HG03175 (cell line): Measurements from ENCODE around the gene ONECUT2.
"Not testable (repeated sequence)": the region's sequence is repeated elsewhere in the genome, so short reads cannot be mapped to it uniquely, and the experiment has no call there.

Experiments
- ATAC-seq: cut with Tn5 transposase; IDR thresholded peaks from one replicate; pipeline ENCODE4 v1.9.1; 2021; ENCODE audit warnings: mild to moderate bottlenecking, moderate library complexity; ENCODE audit not compliant: unreplicated experiment

ONECUT2 gene

DNA sequence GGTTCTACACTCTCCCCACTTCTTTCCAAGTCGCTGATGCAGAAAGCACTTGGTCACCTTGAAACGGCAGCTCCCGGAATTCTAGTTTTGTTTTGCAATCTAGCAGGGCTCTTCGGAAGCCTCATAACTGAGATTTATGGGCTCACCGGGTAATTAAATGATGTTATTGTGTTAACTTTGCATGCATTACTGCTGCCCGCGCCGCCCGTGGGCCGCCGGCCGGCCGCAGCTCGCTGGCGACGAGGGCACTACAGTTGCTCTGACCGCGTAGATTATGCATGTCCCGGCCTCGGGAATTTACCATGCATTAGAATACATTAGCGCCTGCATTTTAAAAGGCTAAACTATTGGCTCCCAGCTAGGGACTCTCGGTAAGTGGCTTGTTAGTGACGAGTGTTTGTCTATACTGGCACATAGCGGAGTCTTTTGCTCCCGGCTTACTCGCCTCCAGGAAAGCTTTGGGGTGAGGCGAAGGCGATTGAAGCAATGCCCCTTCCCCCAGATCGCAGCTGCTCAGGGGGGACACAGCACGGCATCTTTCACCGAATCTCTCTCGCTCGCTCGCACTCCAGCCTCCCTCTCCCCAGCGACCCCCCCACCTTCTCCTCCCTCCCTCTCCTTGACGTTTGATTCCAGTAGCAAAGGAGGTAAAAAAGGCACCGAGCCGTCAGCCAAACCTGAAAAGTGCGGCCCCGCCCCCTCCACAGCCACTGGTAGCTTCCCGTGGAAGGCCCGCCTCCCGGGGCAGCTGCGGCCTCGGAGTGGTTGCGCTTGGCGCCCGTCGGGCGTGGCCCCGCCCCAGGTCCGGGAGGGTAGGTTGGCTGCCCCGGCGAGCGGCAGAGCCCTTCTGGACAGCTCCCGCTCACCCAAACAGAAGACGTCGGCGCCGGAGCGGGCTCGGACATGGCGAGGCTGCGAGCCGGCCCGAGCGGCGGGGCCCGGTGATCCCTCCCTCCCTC is at the start of gene ONECUT2:
TSS of gene ONECUT2 (plus strand) at position 839 of the 959 bp plus-strand sequence. CDS start 343 bp downstream, outside the sequence.
- peak; percentile 81 for ATAC-seq

DNA sequence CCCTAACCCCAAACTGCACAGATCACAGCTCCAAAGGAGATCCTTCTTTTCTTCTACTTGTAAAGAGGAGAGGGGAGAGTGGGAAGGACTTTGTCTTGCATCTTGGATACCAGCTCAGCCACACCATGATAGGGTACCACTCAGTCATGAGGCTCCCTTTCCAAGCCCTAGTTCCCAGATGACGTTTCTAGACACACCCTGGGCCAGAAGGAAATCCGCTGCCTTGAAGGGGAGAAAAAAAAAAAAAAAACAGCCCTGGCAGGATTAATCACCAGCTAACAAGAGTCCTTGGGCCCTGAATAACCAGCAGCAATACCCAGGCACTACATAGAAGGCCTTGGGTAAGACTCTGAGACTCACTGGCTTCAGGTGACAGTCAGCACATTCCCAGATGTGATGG is 45.9 kb upstream of the ONECUT2 start:
- ATAC-seq, result no peak

DNA sequence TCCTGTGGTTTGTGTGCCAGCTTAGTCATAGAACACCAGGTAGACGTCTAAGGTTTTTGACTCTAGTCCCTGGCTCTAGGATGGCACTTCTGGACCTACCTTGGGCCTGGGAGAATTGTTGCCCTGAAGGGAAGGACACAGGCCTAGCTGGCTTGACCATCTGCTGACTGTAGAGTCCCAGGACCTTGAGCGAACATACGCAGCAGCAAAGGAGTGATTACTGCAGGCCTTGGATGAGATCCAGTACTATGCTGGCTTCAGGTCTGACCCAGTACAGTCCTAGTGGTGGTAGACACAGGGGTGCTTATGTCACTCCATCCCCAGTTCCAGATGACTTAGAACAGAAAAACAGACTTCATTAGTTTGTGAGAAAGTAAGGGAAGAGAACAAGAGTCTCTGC is 45.1 kb upstream of the ONECUT2 start:
- ATAC-seq, result no peak

DNA sequence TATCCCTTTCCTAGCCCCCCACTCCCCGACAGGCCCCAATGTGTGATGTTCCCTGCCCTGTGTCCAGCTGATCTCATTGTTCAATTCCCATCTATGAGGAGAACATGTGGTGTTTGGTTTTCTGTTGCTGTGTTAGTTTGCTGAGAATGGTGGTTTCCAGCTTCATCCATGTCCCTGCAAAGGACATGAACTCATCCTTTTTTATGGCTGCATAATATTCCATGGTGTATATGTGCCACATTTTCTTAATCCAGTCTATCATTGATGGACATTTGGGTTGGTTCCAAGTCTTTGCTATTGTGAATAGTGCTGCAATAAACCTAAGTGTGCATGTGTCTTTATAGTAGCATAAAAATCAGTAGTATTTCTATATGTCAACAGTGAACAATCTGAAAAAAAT is 40.4 kb upstream of the ONECUT2 start:
- ATAC-seq, result not testable (repeated sequence)

DNA sequence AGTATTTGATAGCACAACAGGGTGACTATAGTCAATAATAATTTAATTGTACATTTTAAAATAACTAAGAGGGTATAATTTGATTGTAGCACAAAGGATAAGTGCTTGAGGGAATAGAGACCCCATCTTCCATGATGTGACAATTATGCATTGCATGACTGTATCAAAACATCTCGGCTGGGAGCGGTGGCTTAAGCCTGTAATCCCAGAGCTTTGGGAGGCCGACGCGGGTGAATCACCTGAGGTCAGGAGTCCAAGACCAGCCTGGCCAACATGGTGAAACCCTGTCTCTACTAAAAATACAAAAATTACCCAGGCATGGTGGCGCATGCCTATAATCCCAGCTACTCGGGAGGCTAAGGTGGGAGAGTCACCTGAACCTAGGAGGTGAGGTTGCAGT is 38.3 kb upstream of the ONECUT2 start:
- ATAC-seq, result not testable (repeated sequence)

DNA sequence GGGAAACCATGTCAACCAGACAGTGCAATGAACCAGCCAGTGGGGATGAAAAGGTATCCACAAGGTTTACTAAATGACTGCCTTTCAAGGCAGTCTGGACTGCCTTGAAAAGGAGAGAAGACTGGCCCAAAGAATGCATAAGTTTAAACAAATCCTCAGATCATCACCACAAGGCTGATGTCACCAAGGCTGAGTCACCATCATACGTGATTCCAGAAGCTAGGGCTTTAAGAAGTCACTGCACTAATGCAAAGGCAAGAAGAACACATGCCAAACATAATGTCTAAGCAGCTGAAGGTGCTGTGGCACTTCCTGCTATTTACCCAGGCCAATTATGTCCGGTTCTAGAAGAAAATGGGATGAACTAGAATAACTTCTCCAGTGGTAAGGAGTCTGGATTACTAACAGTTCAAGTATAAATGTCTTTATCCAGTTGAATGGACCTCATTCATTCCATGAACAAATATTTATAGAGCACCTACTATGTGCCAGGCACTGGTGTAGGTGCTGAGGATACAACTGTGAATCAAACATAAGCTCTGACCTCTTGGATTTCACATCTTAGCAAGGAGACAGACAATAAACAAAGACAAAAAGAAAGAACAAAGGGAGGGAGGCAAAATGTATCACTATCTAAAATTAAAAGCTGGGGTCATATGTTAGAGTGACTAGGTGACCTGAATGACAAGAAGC is 37.6 kb upstream of the ONECUT2 start:
- no peak for ATAC-seq

DNA sequence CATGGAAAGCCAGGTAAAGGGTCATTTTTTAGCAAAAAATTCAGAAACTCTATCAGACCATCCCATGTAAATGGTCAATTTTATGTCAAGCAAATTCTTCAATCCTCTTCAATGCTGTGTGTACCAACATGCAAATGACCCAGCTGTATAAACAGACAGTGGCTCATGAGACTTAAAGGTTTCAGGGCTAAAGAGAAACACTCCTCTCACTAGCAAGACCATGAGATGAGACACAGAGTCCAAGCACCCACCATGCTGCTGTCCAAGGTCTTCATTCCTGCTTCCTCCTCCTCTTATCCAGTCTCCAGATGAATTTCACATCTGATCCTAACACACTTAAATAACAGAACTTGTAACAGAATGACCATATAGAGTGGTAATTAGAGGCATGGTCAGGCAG is 30.8 kb upstream of the ONECUT2 start:
- ATAC-seq, result no peak

DNA sequence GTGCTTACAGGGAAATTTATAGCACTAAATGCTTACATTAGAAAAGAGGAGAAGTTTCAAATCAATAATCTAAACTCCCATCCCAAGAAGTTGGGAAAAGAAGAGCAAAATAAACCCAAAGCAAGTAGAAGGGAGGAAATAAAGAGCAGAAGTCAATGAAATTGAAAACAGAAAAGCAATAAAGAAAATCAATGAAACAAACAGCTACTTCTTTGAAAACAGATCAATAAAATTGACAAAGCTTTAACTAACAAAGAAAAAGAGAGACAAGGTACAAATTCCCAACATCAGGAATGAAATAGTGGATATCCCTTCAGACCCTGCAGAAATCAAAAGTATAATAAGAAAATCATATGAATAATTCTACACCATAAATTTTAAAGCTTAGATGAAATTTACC is 25.5 kb upstream of the ONECUT2 start:
- no peak for ATAC-seq

DNA sequence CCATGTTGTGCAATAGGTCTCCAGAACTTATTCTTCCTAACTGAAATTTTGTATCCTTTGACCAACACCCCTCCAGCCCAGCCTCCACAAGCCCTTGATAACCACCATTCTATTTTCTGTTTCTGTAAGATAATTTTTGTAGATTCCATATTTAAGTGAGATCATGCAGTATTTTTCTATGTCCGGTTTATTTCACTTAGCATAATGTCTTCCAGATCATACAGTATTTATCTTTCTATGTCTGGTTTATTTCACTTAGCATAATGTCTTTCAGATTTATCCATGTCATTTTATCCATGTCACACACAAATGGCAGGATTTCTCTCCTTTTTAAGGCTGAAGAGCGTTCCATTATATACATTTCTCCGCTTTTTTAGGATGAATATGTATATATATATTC is 24.4 kb upstream of the ONECUT2 start:
- no peak for ATAC-seq

DNA sequence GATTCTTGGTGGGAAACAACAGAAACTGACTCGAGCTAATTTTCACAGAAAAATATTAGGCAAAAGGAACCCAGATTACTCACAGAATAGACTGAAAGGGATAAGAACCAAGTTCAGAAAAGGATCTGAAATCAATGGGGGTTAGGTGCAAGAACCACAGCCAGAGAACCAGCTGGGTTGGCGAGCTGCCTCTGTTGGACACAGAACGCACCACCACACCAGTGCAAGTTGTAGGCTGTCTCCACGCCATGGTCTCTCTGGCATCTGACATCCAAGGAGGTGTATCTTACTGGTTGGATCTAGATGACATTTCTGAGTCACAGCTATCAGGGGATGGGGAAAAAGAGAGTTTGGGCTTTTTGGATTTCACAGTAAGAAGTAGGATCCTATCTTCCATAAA is 18.6 kb upstream of the ONECUT2 start:
- ATAC-seq, result no peak

DNA sequence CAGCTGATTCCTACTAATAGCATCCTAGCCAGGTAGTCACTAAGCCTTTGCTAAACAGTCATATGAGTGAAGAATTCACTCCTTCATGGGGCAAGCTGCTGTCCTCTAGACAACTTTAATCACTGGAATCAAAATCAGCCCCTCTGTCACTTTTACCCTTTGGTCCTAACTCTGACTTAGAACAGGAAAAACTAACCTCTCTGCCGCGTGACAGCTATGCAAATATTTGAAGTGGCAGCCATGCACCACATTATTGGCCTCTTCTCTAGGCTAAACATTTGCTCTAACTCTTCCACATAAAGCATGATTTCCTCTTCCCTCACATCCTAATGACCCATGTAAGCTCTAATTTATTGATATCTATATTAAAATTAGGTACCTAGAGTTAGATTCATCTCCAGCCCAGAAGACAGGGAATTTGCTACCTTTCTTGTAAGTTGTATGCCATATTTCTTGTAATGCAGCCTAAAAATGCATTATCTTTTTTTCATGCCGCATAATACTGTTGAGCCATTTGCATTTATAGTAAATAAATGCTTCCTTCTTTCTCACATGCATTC is 12.8 kb upstream of the ONECUT2 start:
- ATAC-seq, result no peak

DNA sequence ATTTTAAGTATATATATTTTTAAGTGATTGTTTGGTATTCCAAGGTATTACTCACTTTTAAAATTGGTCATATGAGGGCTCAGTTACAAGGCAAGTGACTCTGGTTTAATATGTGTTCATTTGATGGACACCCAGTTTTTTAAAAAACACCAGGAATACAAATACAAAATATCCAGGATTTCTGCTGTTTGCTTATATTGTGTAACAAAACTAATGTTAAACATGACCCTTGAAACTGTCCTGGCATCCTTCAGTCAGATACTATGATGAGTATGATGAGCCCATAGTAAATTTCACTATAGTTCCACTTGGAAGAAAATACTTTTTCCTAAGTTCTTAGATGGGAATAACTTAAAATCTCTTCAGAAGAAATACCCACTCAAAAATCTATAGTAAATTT is 11.4 kb upstream of the ONECUT2 start:
- ATAC-seq, result no peak

DNA sequence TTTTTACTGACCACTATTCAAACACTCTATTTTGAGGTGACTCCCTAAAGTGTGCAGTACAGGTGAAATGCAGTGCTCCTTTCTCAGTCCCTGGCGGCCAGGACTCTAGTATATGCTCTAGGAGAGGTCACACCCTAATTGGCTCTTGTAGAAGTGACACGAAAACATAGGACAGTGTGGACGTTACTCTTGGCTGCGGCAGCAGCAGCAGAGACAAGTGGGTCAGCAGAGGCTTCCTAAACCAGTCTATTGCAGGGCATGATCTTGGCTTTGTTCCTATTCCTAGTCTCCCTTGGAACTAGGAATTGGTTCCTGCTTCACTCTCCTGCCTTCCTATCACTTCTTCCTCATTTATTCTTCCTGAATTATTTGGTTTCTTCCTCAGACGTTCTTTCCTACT is 10.1 kb upstream of the ONECUT2 start:
- no peak for ATAC-seq

DNA sequence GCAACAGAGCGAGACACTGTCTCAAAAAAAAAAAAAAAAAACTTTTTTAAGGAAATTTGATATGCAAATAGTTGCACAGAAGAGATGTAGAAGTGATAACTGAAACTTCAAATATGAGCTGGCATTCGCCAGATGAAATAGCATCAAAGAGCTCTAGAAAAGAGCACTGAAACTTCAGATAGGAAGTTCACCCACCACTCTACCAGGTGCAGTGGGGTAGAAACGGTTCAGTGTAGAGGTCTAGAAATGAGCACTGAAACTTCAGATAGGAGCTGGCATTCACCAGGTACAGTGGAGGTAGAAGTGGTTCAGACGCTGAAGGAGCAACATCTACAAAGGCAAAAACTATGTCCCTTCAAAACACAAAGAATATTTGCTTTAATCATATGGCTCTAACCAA is 9.0 kb upstream of the ONECUT2 start:
- ATAC-seq, result no peak

DNA sequence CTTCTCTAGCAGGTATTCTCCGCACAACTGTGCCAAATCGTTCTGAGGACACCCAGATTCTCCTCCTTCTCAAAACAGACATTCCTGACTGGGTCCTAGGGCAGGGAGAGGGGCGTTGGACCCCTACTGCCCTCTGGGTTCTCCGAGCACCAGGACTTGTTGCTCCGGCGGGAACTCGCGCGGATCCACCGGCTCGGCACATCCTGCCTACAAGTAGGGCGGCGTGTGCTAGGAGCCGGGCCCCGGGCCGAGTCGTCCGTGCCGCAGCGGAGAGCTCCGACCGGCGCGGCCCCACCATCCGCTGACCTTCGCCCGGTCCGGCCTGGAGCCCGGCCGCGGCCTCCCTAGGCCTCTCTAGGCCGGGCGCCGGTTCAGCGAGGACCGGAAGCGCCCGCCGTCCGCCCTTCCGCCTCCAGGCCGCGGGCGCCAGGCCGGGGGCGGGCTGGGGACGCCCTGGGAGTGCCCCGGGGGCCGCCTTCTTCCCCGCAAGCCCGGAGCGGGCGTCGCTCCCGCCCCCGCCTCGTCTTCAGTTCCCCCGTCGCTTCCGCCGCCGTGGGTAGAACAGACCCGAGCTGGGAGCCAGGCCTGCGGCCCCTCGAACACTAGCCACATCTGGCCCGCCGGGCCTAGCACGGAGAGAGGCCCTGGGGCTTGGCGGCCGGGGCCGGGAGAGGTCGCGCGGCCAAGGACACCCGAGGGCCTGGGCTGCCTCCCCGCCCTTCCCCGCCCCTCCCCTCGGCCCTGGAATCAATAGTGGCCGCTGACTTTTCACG is 7.6 kb upstream of the ONECUT2 start:
- no peak for ATAC-seq

DNA sequence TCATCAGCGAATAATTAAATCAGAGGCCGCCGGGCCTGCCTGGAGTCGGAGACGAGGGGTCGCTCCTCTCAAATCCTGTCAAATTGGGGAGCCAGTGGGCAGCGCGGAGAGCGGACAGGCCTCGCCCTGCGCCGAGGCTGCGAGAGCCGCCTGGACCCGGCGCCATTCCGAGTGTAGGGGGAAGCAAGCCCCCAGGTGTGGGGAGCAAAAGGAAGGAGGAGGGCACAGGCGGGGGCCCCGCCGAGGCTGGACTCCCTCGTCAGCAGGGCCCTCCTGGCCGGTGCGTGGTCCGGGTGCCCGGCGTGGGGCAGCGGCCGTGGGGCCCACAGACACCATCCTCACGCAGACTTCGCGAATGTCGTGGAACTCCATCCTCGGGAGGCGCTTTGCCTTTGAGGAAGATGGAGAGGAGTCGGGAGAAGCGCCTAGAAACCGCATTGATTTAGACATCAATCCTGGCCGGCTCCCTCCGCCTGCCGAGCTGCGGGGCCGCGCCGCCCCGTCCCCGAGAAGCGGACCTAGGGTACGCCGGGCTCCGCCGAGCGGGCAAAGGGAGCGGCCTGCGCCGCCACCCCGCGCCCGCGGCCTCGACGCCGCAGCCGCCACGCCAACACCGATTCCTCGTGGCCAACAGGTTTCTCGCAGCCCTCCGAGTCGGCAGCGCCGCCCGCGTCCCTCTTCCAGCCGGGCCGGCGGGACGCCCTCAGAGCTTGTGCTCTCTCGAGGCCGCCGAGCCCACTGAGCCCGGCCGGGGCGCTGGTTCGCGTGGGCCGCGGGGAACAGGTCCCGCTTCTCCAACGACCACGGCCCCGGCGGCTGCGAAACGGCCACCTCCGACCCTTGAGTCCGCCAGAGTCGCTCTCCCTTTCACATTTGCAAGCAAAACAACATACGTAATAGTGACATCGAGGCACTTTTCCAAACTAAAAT is 6.7 kb upstream of the ONECUT2 start:
- ATAC-seq, result no peak

DNA sequence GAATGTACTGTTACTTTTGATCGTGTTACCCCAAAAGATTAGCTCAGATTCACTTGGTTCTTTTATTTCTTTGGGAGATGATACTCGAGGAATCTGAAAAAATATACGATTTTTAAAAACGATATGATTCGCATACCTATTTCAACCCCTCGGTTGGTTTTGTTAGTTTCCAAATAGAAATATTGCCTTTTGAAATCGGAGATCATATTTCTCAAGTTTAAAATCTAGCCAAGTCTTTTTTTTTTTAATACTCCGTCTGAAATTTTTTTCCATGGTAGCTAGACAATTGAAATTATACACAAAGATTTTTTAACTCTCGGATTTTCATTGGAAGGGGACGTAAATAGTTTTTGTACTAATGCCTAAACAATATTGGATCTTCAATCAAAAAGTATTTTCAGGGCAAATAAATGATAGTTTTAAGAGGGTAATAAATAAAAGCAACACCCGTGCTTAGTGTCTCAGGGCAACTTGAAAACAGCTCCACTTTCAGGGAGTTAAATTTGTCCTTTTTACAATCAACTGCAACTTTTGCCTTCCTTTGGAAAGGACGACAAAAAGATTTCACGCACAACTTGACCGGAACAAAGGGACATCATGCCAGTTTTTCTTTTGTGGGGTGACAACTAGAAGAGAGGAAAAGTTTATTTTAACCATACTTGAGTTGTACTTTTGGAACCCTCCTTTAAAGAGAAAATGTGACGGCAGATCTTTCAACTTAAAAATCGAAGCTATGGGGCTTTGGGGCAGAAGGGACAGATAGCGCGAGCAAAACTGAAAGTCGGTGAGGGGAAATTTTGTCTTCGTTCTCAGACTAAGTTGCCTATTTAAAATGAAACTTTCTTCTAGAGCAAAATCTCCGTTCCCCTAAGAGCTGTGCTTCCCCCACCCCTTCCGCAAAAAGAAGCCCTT is 5.8 kb upstream of the ONECUT2 start:
- no peak for ATAC-seq

DNA sequence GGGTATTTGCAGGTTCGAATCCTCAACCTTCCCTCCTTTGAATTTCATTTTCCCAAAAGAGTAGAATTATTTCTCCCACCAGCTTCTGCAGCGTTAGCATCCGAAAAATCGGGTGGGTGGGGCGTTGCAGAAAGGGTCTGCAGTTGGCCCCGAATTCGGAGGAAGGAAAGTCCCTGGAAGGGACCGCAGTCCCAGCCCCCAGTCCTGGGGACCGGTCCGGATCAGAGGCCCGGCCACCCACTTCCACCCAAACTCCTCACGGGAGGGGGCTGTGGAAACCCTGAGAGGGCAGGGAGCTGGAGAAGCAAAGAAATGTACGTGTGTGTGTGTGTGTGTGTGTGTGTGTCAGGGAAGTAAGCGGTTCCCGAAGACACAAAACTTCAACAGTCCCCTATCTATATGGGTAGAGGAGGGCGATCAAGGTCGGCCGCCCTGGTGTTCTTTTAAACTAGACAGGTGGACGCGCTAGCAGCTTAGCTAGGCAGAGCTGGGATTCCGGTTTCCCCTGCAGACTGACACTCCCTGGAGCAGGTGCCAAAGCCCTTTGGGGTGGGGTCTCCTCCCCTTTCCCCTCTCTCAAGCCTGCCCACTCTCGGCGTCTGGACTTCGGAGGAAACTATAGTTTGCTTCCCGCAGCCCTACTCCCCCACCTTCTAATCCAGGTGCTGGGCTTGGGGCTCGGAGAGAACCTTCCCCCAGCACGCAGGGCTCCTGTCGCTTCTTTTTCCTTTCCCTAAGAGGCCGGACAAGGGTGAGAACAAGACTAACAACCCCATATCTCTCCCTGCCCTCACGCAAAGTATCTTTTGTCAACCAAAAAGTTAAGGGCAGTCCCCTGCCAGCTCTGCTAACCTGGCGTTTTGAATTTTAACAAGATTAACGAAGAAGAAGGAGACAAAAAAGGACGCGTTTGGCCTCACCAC is 4.8 kb upstream of the ONECUT2 start:
- no peak for ATAC-seq
